ENCODE measurements around the gene KCNJ2.

Gene KCNJ2

DNA sequence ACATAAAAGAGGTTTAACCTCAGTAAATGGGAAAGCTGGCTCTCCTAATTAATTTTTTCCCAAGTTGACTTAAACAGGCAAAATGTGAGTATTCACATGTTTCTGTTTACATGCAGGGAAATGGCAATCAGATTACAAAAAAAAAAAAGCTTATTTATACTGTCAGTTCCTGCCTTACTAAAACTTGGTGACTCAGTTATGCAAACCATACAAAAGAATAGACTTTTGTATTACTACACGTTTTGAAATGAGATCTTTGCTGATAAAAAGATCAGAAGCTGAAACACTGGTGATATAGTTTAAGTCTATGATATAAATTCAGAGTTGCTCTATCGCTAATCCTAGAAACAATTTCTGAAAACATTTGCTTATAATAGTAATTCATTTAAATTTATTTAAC lies 9.4 kb upstream of the KCNJ2 start:
- no peak for DNase-seq (ENCODE audit: low spot score)

DNA sequence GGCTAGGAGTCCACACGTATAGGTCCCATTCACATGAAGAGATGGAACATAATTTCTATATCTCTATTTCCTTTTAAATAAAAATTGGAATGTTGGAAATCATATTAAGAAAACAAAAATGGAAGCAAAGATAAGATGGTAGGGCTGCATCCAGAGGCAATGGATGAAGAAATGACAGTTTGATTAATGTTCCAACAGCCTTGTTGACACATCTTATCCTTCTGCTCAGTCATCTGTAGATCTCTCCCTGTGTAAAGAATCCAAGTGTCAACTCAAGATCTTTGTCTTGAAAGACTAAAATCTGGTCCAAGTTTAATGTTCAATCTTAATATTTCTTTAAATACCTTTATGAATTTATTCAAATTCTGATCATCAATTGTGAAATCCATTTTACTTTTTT lies 7.8 kb upstream of the KCNJ2 start:
- DNase-seq (ENCODE audit: low spot score) = no peak

DNA sequence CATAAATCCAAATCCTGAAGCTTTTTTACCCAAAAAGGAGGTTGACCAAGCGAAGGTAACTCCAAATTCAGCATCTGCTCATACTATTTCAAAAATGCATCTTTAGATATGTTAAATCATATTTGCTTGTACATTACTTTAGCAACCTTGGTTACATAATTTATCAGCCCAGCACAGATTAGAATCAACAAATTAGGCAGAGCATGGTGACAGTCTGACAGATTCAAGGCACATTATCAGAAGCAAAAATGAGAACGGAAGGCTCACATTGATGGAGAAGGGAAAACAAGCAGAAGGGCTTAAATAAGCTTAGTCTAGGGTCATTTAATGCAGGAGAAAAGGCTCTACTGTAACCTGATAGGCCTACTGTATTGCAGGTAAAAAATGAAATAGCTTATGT lies 3.9 kb upstream of the KCNJ2 start:
- no peak for DNase-seq (ENCODE audit: low spot score)

DNA sequence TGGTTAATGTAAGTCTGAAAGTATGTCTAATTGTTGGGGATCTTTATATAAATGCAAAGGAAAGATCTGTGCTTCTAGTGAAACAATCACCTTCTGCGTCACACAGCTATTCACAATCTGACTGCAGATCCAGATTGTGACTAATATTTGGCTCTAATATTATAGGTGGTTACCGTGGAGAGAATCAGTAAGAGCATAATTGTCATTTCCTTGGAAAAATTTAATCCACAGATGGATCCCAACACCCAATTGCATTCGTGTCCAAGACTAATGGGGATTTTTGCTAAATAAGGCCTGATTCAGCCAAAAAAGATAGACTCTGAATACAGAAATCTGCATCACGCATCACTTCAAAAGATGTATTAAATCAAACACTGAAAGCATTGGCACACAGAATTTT lies 2.7 kb upstream of the KCNJ2 start:
- DNase-seq (ENCODE audit: low spot score) = no peak

DNA sequence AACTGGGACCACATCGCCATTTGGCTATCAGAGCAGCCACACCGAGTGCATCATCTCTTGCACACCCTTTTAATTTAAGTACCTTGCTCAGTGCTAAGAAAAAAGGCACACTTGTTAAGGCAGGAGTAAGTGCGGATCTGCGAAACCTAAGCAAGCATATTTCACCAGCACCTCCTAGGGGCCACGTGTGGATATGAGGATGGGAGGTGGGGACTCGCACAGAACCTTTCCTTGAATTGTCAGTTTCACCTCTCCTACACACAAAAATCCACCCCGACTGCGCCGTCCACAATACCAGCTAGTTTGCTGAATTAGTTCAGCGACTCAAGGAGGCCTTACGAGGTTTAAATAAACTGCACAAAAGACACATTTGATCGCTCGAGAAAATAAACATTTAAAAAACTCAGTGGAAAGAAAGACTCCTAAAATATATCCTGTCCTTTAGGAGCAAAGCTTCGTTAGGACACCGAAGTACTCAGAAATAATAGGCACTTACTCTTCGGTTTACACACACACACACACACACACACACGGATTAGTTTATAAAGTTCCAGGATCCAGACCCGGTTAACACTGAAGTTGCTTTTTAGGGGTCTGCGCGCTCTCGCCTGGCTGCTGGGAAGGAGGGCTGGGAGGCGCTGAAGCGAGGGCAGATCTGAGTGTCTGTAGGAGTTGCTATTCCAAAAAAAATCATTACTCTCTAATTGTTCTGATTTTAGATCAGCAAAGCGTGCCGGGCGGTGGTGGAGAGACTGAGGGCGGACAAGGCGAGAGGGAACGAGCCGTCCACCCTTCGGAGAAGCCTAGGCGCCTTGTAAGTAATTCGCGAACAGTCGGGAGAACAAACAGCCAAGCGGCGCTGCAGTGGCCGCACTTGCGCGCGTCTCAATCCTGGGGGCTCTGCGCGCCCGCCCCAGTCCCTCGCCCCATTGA lies 1.0 kb upstream of the KCNJ2 start:
- DNase-seq (ENCODE audit: low spot score) = peak; percentile 69

DNA sequence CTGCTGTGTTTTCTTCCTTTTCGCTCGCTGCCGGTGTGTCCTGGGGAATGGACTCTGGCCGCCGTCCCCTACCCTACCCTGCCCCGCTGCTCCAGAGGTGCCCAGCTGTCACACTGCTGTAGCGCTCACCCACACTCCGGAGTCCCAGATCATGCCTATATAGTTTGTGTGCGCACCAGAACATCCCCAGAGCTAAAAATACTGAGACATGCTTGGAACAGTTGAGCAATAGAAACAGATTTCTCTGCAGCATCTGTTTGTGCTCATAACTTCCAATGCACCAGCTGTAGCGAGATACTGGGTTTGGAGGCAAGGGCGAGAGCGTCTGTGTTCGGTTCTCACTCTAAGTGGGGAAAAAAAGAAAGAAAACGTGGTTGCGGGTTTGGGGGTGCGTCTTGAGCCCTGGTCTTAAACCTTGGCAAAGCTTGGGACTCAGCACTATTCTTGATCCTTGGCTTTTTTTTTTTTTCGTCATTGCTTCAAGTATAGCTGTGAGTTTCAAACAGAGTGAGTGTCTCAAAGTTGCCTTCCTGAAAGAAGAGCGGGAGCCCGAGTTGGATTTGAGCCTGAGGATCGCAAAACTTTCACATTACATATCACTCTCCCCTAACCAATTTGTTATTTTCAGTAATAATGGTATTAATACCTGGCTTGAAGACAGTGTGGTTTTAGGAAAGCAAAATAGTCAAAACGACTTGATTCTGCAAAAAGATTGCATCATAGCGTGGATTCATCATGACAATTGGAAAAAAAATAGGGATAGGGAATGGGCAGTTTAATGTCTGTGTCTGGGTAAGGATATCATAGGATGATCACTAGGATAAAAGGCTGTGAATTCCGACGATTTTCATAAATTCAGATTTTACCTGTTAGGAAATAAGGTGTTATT lies 621 bp downstream of the KCNJ2 start:
- peak; percentile 50 for DNase-seq (ENCODE audit: low spot score)

DNA sequence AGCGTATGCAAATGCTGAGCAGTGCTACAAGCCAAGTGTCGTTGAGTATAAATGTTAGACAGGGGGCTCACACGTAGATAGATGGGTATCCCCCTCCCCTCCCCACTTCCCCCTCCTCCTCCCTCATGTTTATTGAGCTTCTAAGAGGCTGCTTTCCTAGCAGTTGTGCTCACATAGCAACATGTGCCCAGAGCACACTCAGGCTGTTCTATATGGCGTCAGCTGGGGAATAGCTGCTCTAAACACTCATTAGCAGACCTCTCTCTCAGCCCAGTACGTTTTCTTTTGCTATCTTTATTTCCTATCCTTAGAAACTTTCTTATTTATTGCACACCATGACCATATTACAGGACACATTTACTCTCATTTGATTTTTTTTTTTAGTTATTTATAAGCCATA lies 1.8 kb downstream of the KCNJ2 start:
- no peak for DNase-seq (ENCODE audit: low spot score)

DNA sequence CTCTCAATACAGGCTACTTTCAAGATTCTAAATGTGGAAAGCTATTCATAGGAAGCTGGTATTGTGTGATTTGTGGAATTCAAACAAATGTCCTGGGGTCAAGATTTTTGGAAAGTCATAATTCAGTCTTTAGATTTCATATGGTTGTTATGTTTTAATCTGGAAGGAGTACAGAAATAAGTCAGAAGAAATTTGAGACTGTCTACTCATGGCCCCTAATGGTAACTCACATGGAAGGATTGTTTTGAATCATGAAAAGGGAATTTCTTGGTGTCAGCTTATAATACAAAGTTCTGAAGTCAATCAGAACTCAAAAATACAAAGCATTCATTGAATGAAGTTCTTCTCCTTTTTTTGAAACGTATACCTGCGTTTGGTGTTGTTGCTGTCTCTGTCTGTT lies 3.1 kb downstream of the KCNJ2 start:
- no peak for DNase-seq (ENCODE audit: low spot score)

DNA sequence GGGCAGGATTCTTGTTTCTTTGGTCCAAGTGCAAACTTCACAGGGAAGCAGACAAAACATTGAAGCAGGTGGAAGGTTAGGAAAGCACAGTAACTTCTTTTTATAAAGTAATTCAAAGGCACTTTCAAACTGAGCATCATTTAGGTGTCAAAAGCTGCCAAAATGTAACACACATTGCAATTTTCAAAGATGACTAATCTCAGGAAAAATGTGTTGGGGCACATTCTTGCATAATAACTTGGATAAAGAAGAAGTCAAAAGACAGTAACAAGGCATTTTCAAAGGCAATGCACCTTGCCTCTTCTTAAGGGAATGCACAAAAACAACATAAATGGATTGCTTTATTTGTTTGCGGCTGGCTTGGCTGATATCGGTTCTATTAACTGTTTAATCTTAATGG lies 3.6 kb downstream of the KCNJ2 start:
- peak; percentile 48 for DNase-seq (ENCODE audit: low spot score)

DNA sequence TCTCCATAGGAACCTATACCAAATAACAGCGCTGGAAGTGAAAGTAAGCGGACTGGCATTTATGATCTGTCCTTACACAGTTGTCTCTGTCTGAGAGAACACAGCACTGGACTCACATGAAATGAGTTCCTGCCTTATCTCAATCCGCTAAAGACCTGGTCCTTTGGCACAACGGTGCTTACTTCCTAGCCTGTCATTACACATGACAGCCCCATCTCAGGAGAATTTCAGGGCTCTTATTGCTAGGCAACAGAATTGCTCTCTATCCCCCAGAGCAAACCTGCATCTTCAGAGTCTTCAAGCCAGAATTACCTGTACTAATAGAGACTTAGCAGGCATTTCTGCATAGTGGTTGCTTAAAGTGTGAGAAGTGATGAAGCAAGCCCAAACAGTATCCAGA lies 4.3 kb downstream of the KCNJ2 start:
- DNase-seq (ENCODE audit: low spot score) = no peak

DNA sequence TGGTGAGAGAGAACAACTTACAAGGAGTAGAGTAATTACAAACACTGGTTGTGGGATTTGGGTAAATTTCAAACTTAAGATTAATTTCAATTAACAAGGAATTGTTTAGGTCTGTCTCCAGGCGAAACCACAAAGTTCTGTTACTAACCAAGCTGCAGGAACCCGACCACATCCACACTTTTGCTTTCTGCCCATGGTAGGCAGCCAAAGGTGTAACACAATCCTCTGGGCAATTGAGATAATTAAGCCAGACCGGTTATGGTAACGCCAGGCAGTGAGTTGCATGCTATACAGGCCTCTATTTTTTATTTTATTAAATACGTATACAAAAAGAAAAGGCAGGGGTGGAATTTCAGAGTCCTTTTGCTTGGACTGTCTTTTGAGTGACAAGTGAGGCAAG lies 12.0 kb downstream of the KCNJ2 start:
- no peak for DNase-seq (ENCODE audit: low spot score)

DNA sequence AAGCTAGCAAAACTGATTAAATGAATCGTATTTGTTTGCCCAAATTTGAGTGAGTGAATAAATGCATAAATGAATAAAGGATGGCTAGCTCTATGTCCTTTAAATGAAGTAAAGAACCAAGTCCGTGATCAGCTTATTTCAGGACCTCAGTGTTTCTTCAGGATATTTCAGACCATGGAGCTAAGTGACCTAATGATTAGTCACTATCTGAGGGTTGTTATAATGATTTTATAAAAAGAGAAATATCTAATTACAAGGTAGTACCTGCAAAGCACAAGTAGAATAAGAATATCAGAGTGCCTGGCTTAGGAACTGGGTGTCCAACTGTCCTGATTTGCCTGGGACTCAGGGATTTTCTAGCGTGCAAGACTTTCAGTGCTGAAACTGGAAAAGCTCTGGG lies 12.5 kb downstream of the KCNJ2 start:
- DNase-seq (ENCODE audit: low spot score) = no peak

DNA sequence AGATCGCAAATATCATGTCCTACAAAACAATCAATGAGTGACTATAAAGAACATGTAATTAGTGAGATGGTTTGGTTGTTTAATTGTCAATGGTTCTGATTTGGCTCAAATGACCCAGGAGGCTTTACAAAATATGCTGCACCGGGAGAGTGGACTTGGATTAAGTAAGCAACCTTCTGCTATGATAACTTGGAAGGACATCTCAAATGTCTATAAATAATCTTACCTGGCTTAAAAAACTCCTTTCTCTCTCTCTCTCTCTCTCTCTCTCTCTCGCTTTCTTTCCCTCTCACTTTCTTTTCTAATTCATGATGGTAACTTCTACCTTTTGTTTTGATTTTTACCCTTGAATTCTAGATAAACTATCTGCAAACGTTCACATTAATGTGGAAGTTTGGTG lies 14.2 kb downstream of the KCNJ2 start:
- DNase-seq (ENCODE audit: low spot score) = no peak

DNA sequence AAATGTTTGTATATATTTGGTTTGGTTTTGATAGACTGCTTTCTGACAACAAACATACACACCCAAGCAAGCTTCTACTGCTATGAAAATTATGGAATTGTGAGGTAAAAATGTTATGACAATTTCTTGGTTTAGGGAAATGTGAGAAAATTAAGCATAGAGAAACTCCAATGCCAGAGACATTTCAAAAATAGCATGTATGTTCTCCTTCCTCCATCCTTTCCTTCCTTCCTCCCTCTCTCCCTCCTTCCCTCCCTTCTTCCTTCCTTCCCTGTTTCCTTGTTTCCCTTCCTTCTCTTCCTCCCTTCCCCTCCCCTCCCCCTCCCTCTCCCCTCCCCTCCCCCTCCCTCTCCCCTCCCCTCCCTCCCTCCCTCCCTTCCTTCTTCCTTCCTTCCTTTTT lies 14.9 kb downstream of the KCNJ2 start:
- DNase-seq (ENCODE audit: low spot score) = no peak

DNA sequence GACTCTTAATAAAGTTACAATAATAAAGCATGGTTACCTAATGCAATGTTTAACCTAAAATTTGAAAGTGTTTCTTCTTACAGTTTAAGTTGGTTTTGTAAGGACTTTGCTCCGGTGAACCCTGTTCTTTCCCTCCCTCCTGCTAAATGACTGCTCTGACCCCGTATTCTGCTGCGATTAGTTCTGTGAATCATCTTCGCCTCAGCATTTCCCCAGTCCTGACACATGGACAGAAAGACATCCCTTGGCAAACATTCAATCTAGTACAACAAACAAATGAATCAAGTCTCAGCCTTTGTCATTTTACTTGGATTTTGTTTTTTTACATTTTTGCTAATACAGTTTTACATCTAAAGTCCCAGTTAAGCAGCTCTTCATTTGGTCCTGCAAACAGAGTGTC lies 15.4 kb downstream of the KCNJ2 start:
- peak; percentile 45 for DNase-seq (ENCODE audit: low spot score)

DNA sequence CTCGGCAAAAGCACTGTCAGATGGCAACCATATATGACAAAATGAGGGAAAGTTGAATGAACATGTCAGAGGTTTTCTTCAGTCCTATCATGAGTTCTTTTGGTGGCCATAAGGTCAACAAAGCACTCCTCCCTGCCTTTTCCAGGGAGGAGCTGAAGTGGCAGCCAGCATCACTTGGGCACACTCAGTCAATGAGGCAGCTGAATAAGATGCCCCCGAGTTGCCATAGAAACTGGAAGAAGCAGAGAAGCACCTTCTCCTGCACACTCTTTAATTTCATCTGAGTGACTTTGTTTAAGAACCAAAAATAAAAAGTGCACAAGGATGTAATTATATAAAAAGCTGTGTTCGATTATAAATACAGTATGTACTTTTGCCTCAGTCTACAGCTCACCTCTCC lies 16.0 kb downstream of the KCNJ2 start:
- no peak for DNase-seq (ENCODE audit: low spot score)

DNA sequence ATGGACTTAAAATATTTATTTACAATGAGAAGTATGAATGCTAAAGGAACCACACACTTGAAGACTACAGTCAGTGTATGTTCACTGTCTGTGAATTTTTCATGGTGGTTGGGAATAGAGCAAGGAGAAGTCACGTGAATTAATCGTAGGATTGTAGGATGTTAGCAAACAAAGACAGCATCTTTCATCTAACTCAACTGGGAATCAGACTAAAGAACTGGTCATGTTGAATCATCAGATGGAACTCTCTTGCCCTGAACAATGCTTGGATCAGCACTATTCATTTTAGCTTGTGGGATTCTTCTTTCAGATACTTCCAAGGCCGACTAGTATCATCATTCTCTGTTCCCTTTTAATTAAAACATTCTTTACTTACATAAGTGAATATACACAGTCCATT lies 18.1 kb downstream of the KCNJ2 start:
- peak; percentile 32 for DNase-seq (ENCODE audit: low spot score)

DNA sequence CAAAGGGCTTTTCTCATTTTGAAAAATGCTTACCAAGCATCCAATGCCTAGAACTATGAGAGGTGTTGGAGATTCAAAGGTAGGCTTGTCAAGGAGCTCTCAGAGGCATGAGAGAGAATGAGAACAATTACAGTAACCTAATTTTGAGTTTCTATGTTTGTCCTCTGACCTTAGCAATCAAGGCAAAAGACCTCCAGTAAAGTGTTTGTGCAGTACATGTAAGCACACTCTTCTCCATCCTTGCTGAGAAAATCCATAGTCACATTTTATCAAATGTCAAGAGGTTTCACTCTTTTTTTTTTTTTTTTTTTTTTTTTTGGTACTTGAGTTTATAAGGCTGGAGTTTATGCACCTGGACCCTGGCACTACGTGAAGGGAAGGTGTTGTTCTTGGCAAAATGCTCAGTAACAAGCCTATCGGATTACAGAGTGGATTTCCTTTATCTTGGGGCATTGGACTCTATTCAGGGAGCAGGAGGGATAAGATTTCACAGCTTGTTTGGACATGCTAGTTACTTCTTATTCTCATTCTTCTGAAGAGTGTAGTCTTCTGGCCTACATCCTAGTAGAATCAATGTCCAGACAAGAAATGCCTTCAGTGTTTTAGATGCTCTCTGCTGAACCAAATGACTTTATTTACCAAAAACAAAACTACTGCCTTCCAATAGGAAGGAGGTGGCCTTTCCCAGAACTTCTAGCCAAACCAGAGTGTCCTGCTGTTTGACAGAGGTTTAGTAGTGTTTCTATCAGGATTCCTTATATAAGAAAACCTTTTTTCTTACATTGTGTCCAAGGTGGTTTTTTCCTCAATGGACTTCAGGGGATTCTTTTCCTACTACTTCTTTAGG lies 21.9 kb downstream of the KCNJ2 start:
- DNase-seq (ENCODE audit: low spot score) = no peak

DNA sequence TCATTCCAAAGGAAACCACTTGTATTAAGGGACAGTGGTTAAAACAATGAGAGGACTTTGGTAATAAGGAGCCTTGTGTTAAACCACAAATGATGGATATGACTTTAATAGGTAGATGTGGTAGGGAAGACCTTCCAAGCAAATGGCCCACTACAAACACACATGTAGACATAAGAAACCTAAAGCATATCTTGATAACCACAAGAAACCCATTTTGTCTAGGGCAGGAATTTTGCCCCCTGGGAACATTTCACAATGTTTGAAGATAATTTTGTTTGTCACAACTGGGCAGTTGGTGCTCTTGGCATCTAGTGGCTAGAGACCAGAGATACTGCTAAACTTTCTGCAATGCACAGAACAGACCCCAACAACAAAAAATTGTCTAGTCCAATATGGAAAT lies 25.8 kb downstream of the KCNJ2 start:
- DNase-seq (ENCODE audit: low spot score) = no peak

DNA sequence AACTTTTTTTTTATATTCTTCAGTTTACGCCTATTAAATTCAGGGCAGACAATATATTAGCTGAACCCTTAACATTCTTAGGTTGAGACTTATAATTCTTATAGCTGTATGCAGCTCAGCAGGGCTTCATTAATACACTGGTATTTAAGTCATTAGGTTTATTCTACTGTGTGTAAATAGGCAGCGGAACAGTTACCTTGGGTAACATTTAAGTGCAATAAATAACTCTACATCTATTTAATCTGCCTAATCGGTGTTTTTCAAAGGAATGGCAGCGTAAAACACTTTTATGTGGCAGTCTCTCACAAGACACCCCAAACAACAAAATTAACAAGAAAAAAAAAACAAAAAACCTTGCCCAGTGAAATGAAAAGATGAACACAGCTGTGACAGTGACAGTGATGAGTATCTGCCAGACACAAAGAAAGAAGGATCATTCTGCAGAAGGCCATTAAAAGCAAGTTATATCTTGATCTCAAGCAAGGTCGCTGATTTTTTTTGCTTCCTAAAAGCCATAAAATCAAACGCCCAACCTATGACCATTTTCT lies 32.6 kb downstream of the KCNJ2 start:
- no peak for DNase-seq (ENCODE audit: low spot score)

DNA sequence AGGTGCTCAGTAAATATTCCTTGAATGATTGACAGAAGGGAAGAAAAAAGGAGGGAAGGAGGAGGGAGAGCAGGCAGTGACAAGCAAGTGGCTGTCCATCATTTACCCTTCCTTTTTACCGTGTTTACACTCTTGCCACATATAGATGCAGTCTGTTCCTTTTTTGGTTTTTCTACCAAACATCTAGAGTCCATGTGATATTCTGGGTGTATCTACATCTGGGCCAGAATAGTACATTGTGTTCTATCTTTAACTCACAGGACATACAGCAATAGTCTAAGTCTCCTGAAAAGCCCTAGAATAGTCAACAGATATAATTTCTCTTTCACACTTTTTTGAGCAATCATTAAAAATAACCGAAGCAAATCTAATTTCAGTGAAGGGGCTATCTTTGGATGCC lies 33.5 kb downstream of the KCNJ2 start:
- DNase-seq (ENCODE audit: low spot score) = no peak

DNA sequence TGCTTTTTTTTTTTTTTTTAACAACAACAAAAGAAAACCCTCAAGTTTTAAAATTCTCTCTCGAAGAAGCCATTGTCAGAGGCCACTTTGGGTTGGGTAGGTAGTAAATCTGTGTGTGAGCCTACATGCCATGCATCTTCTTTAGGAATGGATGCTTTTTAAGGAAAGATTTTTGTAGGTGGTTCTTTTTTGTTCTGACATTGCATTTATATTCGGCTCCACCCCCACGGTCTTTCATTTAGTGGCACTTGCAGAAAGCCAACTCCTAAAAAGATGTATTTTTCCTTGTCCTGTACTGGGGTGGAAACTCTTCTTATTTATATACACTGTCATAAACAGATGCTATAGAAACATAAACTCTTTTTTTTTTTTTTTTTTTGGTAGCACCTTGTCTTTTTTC lies 35.1 kb downstream of the KCNJ2 start:
- no peak for DNase-seq (ENCODE audit: low spot score)

Data from GM03348 (cell line).